ENCODE data around the gene POLD3.
"Not testable (repeated sequence)": the region's sequence is repeated elsewhere in the genome, so short reads cannot be mapped to it uniquely, and the experiment has no call there.

Gene POLD3

DNA sequence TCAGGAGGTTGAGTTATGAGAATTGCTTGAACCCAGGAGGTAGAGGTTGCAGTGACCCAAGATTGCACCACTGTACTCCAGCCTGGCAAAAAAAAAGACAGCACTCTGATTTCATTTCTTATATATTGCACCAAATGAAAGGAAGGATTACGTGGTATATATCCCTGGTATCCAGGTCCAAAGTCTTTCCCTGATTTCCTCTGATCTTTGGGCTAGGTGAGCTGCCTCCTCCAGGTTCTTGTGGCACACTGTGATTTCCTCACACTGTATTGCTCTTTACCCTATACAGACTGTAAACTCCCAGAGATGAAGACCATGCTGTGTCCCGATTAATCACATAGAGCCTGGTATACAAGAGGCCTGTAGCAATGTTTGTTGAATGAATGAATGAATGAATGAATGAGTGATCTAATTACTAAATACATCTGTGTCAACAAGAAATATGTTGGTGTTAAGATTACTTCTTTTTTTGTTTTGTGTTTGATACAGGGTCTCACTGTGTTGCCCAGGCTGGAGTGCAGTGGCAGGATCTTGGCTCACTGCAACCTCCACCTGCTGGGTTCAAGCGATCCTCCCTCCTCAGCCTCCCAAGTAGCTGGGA is 9.3 kb upstream of the POLD3 start:
- no peak for DNase-seq (ENCODE audit: low read depth)

DNA sequence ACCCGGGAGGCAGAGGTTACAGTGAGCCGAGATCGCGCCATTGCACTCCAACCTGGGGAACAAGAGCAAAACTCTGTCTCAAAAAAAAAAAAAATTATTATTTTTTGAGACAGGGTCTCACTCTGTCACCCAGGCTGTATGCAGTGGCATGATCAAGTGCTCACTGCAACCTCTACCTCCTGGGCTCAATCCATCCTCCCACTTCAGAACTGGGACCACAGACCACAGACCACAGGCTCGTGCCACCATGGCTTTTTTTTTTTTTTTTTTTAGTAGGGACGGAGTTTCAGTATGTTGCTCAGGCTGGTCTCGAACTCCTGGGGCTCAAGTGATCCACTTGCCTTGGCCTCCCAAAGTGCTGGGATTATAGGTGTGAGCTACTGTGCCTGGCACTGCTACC is 1.9 kb upstream of the POLD3 start:
- not testable (repeated sequence) for DNase-seq (ENCODE audit: low read depth)

DNA sequence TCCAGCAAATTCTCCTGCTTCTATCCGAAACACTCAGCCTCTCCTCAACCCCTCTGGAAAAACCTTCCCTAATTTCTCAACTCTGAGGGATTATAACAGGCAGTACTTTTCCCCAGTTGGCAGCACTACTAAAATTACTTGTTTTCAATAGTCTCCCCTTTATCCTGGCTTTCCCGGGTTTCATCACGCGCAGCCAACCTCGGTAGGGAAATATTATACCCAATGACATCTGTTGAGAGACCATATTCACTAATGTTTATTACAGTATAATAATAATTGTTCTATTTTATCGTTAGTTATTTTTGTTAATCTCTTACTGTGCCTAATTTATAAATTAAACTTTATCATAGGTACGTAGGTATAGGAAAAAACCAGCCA is 330 bp upstream of the POLD3 start:
- DNase-seq (ENCODE audit: low read depth), result no peak

DNA sequence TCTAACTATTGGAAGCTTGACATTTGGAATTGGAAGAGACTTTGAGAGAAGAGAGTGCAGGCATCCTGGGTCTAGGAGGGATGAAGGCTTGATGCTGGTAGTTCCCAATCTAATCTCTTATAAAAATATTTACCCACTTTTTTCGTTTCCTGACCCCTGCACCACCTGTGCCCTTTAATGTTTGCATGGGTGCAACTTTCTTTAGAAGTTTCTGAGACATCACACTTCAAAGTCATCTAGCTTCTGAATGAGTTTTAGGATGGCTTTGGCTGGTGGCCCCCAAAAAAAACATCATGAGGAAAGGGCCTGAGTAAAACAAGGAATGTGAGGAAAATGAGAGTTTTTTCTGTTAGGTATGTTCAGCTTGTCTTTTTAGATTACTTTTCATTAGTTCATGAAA is 1.1 kb downstream of the POLD3 start:
- DNase-seq (ENCODE audit: low read depth), result no peak

DNA sequence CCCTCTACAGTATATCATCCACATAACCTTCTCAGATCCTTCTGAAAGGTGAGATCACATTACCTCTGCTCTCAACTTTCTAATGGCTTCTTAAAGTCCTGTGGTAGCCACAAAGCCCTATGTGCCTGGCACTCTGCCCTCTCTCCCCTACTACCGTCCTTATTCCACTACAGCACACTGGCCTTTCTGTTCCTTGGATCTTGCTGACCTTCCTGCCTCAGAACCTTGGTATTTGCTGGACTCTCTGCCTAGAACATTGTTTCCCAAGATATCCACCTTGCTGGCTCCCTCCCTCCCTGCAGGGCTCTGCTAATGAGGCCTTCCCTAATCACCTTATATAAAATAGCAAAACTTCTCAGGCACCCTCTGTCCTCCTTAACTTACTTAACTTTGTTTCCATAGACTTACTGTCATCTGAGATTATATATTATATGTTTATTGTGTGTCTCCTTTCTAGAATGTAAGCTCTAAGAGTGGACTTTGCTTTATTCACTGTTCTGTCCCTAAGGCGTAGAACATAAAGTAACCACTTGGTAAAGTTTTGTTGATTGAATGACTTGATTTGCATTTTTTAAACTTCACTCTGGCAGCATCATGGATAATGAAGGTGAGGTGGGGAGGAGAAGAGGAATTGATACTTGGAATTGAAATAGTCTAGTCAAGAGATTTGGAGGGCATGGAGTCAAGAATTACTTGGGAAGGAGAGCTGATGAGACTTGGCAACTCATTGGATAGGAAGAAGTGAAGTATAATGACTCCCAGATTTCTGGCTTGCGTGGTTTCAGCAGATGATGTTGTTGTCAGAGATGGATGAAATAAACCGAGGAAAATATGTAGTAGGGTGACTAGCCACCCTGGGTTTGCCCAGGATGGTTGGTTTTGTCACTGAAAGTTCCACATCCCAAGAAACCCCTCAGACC is 10.5 kb downstream of the POLD3 start:
- no peak for DNase-seq (ENCODE audit: low read depth)

DNA sequence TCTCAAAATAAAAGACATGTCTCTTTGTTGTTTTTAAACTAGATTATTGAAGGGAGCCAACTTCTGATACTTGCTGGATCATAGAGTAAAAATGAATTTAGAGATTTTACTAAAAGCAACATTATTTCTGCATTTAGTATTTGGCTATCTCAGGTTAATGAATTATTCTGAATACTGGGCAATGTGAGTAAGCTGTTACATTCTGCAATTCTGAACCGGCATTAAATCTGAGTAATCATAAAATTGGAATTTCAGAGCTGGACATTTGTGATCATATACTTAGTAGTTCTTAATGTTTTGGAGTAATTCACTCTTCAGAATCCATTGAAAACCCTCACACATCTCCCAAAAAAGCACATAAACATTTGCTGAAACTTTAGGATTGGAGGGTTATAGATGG is 11.5 kb downstream of the POLD3 start:
- DNase-seq (ENCODE audit: low read depth), result no peak

DNA sequence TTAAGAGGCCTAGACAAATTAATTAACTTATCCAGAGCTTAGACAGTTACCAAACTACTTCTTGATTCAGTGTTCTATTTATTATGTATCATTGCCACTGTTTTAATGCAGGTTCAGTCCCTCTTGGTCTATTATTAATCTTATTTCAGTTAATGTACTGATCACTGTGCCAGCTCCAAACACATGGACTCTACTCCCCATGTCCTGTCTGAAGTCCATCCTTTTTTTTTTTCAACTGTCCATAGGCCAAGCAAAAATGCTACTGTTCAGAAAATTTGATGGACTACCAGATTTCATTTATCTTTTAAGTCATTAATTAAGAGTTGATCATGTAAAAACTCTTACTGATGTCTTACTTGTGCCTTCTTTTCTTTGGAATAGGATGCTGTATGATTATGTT is 11.9 kb downstream of the POLD3 start:
- DNase-seq (ENCODE audit: low read depth), result no peak

DNA sequence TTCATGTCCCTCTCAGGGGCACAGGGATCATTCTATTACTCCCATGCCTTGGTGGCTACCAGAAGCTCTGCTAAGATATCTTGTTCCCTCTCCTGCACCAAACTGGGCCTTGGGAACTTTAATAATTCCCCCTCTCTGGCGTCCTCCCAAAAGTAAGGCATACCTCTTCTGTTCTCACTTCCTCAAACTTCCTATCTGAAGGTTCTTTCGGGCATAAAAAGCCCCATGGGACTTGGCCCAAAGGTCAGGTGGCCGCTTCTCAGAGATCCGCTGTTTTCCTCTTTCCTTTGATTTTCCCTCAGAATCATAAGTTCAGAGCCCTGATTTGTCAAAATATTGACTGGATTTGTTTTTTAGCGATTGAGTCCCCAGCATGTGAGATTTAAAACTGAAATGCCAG is 13.0 kb downstream of the POLD3 start:
- no peak for DNase-seq (ENCODE audit: low read depth)

DNA sequence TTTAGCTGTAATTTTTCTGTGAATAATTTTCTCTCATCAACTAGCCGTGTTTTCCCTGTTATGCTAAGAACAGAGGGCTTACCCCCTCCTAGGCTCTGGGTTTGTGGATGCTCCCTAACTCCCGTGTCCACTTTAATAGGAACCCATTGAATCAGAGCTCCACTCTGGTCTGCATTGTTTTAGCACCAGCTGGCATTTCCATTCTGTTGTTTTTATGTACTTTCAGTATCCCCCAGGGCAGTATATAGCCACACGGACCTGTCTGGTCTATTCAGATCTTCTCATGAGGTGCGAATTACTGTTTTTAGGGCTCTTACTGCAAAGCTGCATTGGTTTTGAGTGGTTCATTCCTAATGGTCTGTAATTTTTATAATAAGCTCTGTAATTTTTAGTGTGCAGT is 16.0 kb downstream of the POLD3 start:
- DNase-seq (ENCODE audit: low read depth), result no peak

DNA sequence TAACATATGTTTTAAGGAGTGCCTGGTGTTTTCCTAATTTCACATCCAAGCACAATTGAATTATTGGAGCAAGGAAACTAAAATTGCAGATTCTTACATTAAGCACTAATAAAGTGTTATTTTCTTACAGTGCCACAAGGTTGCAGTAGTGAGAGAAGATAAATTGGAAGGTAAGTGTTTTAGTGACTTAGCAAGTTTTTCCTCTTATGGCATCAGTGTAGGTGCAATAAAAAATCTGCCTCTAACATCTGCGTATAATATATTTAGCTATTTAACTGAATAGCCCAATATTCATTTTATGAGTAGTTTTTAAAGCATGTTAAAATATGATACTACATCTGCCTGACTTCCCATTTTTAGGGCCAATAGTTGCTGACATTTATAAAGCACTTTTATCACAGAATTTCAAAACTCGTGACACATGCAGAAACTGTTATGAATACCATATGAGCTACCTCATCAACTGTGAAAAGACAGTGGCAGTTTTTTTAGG is 19.0 kb downstream of the POLD3 start:
- DNase-seq (ENCODE audit: low read depth), result peak; percentile 73

DNA sequence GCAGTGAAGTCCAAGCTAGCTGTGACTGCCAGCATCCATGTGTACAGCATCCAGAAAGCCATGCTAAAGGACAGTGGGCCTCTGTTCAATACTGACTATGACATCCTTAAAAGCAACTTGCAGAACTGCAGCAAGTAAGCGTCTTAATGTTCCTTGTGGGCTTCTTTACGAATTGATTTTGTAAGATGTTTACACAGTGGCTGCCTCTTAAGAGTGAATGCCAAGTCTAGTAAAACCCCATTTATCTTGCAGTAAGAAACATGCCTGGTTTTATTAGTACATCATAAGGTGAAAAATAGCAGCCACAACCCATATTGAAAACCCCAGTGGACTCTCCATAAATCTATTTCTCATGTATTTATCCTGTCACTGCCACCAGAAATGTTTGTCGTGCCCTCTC is 20.5 kb downstream of the POLD3 start:
- DNase-seq (ENCODE audit: low read depth), result no peak

DNA sequence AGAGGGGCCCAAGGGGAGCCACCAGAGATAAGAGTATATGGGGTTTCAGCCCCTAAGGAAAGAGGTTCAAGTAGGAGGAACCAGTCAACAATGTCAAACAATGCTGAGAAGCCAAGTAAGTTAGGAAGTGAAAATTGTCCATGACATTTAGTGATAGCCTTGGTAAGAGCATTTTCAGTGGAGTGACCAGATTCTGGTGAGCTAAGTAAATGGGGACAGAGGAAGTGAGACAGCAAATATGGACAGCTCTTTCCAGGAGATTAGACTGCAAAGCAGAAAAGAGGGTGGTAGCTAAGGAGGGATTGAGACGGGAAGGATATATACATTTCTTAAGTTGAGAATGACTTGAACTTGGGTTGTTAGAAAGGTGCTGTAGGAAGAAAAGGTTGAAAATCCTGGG is 22.9 kb downstream of the POLD3 start:
- DNase-seq (ENCODE audit: low read depth), result no peak

DNA sequence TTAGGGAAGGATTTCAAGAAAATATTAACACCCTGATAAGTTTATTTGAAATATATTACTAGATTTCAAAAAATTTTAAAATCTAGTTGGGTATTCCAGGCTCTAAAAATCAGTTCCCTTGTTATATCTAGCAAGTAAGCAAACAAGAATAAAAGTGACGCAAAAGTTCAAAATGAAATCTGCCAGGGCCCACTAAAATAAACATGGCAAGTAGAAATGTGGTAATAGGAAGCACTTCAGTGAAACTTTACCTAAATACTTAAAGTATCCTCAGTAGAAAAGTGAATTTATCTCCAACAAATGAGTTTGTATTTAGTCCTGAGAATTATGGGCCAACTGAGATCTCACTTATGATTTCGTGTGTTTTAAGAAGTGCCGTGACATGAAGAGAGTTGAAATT is 23.6 kb downstream of the POLD3 start:
- DNase-seq (ENCODE audit: low read depth), result no peak

DNA sequence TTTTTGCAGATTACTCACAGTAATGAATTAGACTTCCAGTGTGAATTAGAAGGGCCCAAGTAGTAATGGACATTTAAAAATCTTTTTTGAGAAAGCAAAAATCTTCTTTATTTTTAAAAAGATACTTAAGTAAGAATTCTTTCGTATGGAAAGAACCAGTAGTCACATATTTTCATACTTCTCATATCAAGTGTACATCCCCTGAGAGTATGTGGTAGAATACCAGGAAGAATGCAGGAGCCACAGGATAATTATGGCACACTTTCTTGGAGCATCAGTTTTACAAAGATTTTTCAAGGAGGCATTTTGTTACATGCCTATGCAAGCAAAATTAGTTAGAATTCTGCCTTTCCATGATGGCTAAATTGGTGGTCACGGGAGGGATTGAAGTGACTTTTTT is 28.1 kb downstream of the POLD3 start:
- DNase-seq (ENCODE audit: low read depth), result no peak

DNA sequence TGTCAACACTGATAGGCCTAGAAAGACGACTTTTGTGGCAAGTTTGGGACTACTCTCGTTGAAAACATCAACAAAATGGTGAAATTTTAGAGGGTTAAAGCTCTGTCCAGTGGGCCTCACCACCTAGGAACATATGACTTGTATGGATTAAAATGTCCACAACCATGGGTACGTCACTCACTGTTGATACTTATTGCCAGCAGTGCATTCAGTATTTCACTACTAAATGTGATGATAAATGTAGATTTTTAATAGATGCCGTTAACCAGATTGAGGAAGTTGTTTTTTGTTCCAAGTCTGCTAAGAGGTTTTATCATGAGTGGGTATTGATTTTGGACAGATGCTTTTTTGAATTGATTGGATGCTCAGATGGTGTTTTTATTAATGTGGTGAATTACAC is 33.7 kb downstream of the POLD3 start:
- DNase-seq (ENCODE audit: low read depth), result no peak

DNA sequence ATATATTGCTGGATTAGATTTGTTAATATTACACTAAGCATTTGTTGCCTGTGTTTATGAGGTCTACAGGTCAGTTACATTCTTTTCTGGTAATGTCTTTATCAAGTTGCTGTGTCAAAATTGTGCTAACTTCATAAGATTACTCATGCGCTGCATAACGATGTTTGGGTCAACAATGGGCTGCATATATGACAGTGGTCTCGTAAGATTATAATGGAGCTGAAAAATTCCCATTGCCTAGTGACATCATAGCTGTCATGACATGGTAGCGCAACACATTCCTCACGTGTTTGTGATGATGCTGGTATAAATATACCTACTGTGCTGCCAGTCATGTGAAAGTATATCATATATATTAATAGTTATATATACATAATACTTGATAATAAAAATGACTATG is 34.2 kb downstream of the POLD3 start:
- no peak for DNase-seq (ENCODE audit: low read depth)

DNA sequence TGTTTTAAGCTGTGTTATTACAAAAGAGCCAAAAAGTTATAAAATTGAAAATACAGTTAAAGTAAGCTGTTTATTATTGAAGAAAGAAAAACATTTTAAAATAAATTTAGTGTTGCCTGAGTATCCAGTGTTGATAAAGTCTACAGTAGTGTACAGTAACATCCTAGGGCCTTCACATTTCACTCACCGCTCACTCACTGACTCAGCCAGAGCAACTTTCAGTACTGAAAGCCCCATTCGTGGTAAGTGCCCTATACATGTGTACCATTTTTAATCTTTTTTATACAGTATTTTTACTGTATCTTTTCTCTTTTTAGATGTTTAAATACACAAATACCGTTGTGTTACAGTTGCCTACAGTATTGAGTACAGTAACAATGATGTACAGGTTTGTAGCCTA is 35.0 kb downstream of the POLD3 start:
- no peak for DNase-seq (ENCODE audit: low read depth)

DNA sequence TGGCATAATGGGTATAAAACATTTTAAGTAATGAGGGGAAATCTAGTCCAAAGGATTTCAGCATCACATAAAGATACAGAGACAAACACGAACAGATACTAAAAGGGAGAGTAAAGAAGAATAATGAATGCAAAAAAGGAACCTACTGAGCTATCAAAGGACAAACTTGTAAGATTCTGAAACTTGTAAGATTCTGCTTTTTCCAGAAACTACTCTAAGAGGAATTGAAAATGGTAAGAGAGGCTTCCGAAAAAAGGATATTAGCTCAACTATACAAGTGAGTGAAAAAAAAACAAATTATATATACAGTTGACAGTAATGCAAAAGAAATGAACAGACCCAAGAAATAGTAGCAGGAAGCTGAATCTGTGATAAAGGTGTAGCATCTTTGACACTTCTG is 37.7 kb downstream of the POLD3 start:
- DNase-seq (ENCODE audit: low read depth), result no peak

DNA sequence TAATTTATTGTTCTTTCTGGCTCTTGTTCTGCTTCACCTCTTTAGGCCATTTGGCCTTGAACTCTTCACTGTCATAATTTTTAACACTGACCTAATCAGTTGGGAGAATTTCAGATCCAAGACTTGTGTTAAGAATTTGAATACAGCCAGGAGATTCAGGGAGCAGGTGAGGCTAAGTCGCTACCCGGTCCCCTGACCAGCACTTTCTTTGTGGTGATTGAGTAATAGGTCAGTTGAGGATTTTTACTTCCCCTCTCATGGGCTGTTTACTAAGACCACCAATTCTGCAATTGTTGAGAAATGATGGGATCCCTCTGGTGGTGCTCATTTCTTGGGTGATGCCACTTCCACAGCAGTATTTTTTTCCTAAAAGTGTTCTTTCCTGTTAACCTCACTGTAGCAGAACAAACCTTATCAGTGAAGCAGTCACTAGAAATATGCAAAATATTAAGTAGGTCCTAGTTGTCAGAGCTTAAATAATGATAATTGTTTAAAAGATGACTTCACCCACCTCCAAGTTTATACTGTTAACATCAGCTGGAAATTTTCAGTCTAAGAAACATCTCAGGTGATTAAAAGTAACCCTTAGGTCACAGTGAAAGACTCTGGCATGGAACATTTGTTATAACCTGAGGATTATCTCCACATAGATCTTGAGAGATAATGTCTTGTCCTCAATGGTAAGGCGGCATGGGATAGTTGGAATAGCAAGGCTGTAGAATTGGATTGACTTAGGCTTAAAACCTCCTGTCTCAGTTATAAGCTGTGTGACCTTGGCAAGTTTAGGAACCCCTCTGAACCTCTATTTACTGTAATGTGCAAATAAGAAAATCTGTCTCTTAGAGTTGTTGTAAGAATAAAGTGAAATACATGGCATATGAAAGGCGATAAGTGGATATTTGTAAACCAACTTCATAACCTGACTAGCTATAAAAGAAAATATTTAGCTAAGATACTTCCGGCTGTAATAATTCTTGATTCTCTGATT is 41.3 kb downstream of the POLD3 start:
- DNase-seq (ENCODE audit: low read depth), result no peak

DNA sequence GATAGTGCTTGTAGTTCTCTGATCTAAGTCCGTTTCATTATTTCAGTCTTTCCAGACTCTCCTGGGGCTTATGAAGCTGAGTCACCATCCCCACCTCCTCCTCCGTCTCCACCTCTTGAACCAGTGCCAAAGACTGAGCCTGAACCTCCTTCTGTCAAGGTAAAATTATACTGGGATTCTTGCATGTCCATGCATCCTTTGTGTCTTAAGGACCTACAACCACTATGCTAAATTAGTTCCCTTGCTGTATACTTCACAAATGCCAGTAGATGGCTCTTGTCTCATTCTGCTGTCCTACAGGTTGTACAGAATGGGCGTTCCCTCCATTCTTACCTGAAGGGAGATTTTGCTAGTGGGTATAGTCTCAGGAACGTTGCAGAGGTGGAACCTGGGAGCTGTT is 42.2 kb downstream of the POLD3 start:
- peak; percentile 38 for DNase-seq (ENCODE audit: low read depth)

DNA sequence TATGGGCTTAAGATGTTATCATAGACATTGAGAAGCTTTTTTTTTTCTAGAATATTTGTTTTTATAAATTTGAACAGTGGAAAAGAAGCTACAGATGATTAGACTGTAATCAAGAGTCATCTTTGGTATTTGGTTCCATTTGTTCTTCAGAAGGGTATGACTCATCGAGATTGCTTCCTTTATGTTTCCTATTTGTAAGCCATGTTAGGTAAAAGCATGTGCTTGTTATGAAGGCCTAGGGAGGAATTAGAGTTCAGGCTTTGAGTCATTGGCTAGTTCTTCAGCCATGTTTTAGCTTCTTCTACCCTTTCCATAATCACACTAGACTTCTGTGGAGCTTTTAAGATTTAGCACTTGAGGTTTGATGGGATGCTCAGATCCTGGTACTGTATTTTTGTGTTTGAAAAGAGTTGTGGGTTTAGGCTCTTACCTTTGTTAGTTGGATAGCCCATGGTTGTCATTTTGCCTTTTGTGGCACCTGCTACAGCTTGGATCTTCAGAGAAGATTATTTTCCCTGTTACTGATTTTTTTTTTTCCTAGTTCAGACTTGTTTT is 44.3 kb downstream of the POLD3 start:
- peak; percentile 90 for DNase-seq (ENCODE audit: low read depth)

DNA sequence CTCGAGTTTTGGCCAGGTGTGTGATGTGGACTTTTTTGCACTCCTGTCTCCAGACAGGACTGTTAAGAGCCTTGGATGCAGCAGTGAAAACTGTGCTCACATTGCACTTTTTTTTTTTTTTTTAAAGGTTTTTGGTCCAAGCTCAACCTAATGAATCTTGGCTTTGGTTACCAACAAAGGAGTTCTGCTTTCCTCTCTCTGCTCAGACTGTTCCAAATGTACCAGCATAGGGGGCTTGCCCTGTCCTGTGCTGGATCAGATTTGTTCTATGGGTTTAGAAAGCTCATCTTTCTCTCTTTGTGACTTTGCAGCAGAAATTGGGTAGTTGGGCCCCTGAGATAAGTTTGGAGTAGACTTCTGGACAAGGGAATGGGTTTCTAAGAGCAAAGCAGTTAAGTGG is 45.3 kb downstream of the POLD3 start:
- no peak for DNase-seq (ENCODE audit: low read depth)

Data from EH (cell line).